Neuronal stem cell (in vitro differentiated cells): ENCODE measurements around the gene CCDC178.

Experiments
- DNase-seq: peaks from one replicate; pipeline ENCODE4 v3.0.0-alpha.2; 2013; ENCODE audit warnings: low spot score
- H2AFZ ChIP-seq: one replicate; pipeline ENCODE4 v1.6.1; 2013; ENCODE audit warnings: mild to moderate bottlenecking, low read length, inconsistent platforms
- H2AK5ac ChIP-seq: 2 replicates; pipeline ENCODE4 v1.6.1; 2013; ENCODE audit warnings: low read depth, mild to moderate bottlenecking, inconsistent platforms, low read length, moderate library complexity, mixed read lengths
- H2BK120ac ChIP-seq: 2 replicates; pipeline ENCODE4 v1.6.1; 2013; ENCODE audit warnings: low read depth, mild to moderate bottlenecking, inconsistent platforms, low read length, moderate library complexity, mixed read lengths
- H2BK12ac ChIP-seq: one replicate; pipeline ENCODE4 v1.6.1; 2013; ENCODE audit warnings: low read length, inconsistent platforms
- H2BK15ac ChIP-seq: 2 replicates; pipeline ENCODE4 v1.6.1; 2013; ENCODE audit warnings: mild to moderate bottlenecking, low read length, inconsistent platforms, mixed read lengths
- H2BK5ac ChIP-seq: one replicate; pipeline ENCODE4 v1.6.1; 2013; ENCODE audit warnings: inconsistent platforms, mild to moderate bottlenecking, low read length, moderate library complexity
- H3K14ac ChIP-seq: one replicate; pipeline ENCODE4 v1.6.1; 2013; ENCODE audit warnings: low read length, inconsistent platforms
- H3K18ac ChIP-seq: 2 replicates; pipeline ENCODE4 v1.6.1; 2013; ENCODE audit warnings: low read length, inconsistent platforms
- H3K23ac ChIP-seq: 2 replicates; pipeline ENCODE4 v1.6.1; 2013; ENCODE audit warnings: low read depth, mild to moderate bottlenecking, mixed read lengths, low read length, inconsistent platforms; ENCODE audit not compliant: poor library complexity
- H3K27ac ChIP-seq: replicated peaks from 3 replicates; pipeline ENCODE4 v1.5.1; 2013; ENCODE audit warnings: low read length, inconsistent platforms
- H3K27me3 ChIP-seq, 3 experiments: 2 replicates each; pipeline ENCODE4 v1.6.1; 2013; ENCODE audit warnings: low read length in 3 of 3, mild to moderate bottlenecking in 2 of 3, inconsistent platforms in 1 of 3, low read depth in 1 of 3, mixed read lengths in 1 of 3, moderate library complexity in 1 of 3; ENCODE audit not compliant: control insufficient read depth in 3 of 3, insufficient read depth in 3 of 3
- H3K36me3 ChIP-seq, 2 donors: replicated peaks in 1 of 2; 2 replicates each; pipeline ENCODE4 v1.6.1; 2013; ENCODE audit warnings: low read length in 2 of 2; ENCODE audit not compliant: control insufficient read depth in 2 of 2, insufficient read depth in 2 of 2
- H3K4ac ChIP-seq: 2 replicates; pipeline ENCODE4 v1.6.1; 2013; ENCODE audit warnings: inconsistent platforms, mild to moderate bottlenecking, low read length, moderate library complexity
- H3K4me1 ChIP-seq, 2 donors: 1 replicate in 1 of 2; 2 replicates in 1 of 2; pipeline ENCODE4 v1.6.1; 2013; ENCODE audit warnings: low read length in 2 of 2, low read depth in 1 of 2; ENCODE audit not compliant: control insufficient read depth in 2 of 2, insufficient read depth in 1 of 2
- H3K4me2 ChIP-seq: one replicate; pipeline ENCODE4 v1.6.1; 2013; ENCODE audit warnings: mild to moderate bottlenecking, low read length, inconsistent platforms; ENCODE audit not compliant: insufficient read depth, poor library complexity, severe bottlenecking
- H3K4me3 ChIP-seq, 2 donors: 2 replicates each; pipeline ENCODE4 v1.5.1; 2013; ENCODE audit warnings: low read length in 2 of 2, mild to moderate bottlenecking in 2 of 2, inconsistent platforms in 1 of 2, moderate library complexity in 1 of 2
- H3K79me1 ChIP-seq: one replicate; pipeline ENCODE4 v1.6.1; 2013; ENCODE audit warnings: low read depth, mild to moderate bottlenecking, inconsistent platforms, low read length, moderate library complexity
- H3K9ac ChIP-seq: one replicate; pipeline ENCODE4 v1.6.1; 2013; ENCODE audit warnings: mild to moderate bottlenecking, low read depth, low read length, inconsistent platforms; ENCODE audit not compliant: poor library complexity
- H3K9me3 ChIP-seq, 2 donors: replicated peaks in 1 of 2; 2 replicates each; pipeline versions ENCODE3 to v1.6.1; 2013; ENCODE audit warnings: low read length in 2 of 2, mild to moderate bottlenecking in 2 of 2, inconsistent platforms in 1 of 2, low read depth in 1 of 2, mixed read lengths in 1 of 2, moderate library complexity in 1 of 2; ENCODE audit not compliant: control insufficient read depth in 2 of 2, insufficient read depth in 1 of 2
- H4K8ac ChIP-seq: one replicate; pipeline ENCODE4 v1.6.1; 2013; ENCODE audit warnings: low read depth, mild to moderate bottlenecking, inconsistent platforms, low read length, moderate library complexity
- H4K91ac ChIP-seq: one replicate; pipeline ENCODE4 v1.6.1; 2013; ENCODE audit warnings: low read length, low read depth, mild to moderate bottlenecking, inconsistent platforms; ENCODE audit not compliant: poor library complexity
- WGBS, 2 donors: extraction: QIAGEN DNeasy Blood & Tissue Kit; methylation state at CpG; one replicate each; pipeline ENCODE4 v1.1.7; 2013; ENCODE audit warnings: missing lambda C conversion rate in 2 of 2, mixed read lengths in 1 of 2; ENCODE audit not compliant: insufficient read length in 2 of 2, insufficient replicate concordance in 1 of 2; ENCODE audit errors: extremely low coverage in 2 of 2; 5-methylcytosine and 5-hydroxymethylcytosine counted together

The CCDC178 gene

DNA sequence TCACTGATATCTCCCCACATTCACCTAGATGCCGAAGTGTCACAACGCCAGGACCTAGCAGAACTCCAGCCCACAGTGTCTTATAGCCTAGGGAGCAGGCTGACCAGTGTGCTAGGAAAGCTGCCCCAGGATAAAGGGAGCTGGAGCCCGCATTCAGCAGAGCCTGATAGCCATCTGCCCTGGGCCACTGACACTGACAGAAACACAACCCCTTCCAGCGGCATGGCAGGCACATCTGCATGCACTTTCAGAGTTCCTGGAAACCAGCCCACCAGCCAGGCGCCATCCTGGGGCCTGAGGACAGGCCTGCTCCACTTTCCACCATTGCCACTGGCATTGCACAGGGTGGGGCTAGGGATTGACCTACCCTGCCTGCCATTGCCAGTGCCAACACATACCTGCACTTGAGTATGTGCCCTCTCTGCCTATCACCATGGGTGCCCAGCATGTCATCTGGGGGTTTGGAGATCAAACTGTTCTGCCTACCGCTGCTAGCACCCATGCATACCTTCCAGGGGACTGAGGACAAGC is 377.6 kb downstream of the CCDC178 start:
- Histone ChIP-seq H3K4me3 (no peak overlapping the region), H3K23ac (no peak overlapping the region), H2BK12ac (no peak overlapping the region), H3K9ac (no peak overlapping the region), H3K4me2 (no peak overlapping the region), H2AK5ac (peak overlapping the region; percentile 56), H3K27me3 (no peaks in the 10 kb centered on the region), H3K18ac (peak overlapping the region; percentile 41), H4K8ac (peak overlapping the region; percentile 0), H2BK120ac (no peak overlapping the region), H3K79me1 (no peaks in the 10 kb centered on the region), H2AFZ (no peak overlapping the region), H2BK15ac (no peak overlapping the region), H3K9me3 (no peaks in the 10 kb centered on the region), H2BK5ac (no peak overlapping the region), H3K4me1 (no peaks in the 10 kb centered on the region), H3K4ac (no peak overlapping the region), H3K36me3 (no peaks in the 10 kb centered on the region), H3K14ac (peak overlapping the region; percentile 47), H3K27ac (no peak overlapping the region), H4K91ac (no peak overlapping the region)
- DNase-seq: no peak
- WGBS, 2 donors: no CpG with 5 or more reads among the region's 6 CpGs

DNA sequence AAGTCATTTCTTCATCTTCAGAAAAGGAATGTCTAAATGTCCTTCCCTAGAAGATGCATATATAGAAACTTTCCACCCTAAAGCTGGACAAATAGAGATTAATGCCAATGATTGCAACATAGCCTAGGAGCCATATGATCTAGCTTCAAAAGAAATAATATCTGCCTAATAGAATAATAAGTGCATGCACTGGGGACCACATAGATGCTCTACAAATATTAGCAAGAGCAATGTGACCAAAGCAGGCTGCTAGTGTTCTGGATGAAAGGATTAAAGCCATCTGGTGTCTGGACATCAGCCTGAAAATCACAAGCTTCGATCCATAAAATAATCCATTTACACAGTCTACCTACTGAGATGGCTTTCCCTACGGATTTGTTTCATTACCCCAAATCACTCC is 387.6 kb downstream of the CCDC178 start:
- no peak overlapping the region for H3K23ac ChIP-seq
- H3K27ac ChIP-seq: no peak overlapping the region
- no peak overlapping the region for H3K18ac ChIP-seq
- DNase-seq: no peak
- no CpG with 5 or more reads among the region's 2 CpGs for WGBS, 2 donors
- H3K79me1 ChIP-seq: no peaks in the 10 kb centered on the region
- H4K8ac ChIP-seq: no peak overlapping the region
- H3K27me3 ChIP-seq: no peaks in the 10 kb centered on the region
- no peak overlapping the region for H4K91ac ChIP-seq
- no peak overlapping the region for H2AK5ac ChIP-seq
- no peaks in the 10 kb centered on the region for H3K4me1 ChIP-seq
- H2BK12ac ChIP-seq: no peak overlapping the region
- no peak overlapping the region for H2BK120ac ChIP-seq
- no peak overlapping the region for H3K4me2 ChIP-seq
- no peak overlapping the region for H3K4me3 ChIP-seq
- no peak overlapping the region for H2BK15ac ChIP-seq
- H3K9ac ChIP-seq: no peak overlapping the region
- no peak overlapping the region for H3K4ac ChIP-seq
- no peak overlapping the region for H2AFZ ChIP-seq
- H3K9me3 ChIP-seq: no peaks in the 10 kb centered on the region
- no peaks in the 10 kb centered on the region for H3K36me3 ChIP-seq
- no peak overlapping the region for H2BK5ac ChIP-seq
- H3K14ac ChIP-seq: no peak overlapping the region

DNA sequence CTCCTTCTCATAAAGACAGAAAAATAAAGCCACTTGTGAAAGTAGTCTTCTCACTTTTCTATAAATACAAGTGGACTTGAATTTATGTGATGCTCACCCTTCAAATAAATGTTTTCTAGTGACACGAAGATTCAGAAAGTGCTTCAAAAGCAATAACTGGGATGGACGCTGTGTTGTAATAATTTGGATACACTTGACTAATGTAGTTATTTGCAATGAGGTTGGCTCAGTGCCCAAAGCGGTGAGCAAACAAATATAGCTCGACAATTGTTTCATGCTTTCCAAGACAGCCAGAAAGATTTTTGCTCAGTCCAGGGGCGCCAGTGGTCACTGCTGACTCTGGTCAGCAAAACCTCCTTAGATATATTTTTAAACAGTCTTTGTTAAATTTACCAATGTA is 389.1 kb downstream of the CCDC178 start:
- H3K27ac ChIP-seq: no peak overlapping the region
- H2BK12ac ChIP-seq: no peak overlapping the region
- no CpG with 5 or more reads among the region's 5 CpGs for WGBS, 2 donors
- no peak overlapping the region for H3K4me3 ChIP-seq
- no peak overlapping the region for H3K23ac ChIP-seq
- no peak overlapping the region for H2BK15ac ChIP-seq
- no peaks in the 10 kb centered on the region for H3K79me1 ChIP-seq
- H4K91ac ChIP-seq: no peak overlapping the region
- H3K14ac ChIP-seq: no peak overlapping the region
- no peak overlapping the region for H3K18ac ChIP-seq
- H3K9ac ChIP-seq: no peak overlapping the region
- H2AFZ ChIP-seq: no peak overlapping the region
- no peak overlapping the region for H3K4ac ChIP-seq
- no peaks in the 10 kb centered on the region for H3K27me3 ChIP-seq
- H2BK120ac ChIP-seq: no peak overlapping the region
- H3K4me2 ChIP-seq: no peak overlapping the region
- H4K8ac ChIP-seq: no peak overlapping the region
- no peaks in the 10 kb centered on the region for H3K9me3 ChIP-seq
- H2BK5ac ChIP-seq: no peak overlapping the region
- H3K4me1 ChIP-seq: no peaks in the 10 kb centered on the region
- no peak for DNase-seq
- no peaks in the 10 kb centered on the region for H3K36me3 ChIP-seq
- no peak overlapping the region for H2AK5ac ChIP-seq

DNA sequence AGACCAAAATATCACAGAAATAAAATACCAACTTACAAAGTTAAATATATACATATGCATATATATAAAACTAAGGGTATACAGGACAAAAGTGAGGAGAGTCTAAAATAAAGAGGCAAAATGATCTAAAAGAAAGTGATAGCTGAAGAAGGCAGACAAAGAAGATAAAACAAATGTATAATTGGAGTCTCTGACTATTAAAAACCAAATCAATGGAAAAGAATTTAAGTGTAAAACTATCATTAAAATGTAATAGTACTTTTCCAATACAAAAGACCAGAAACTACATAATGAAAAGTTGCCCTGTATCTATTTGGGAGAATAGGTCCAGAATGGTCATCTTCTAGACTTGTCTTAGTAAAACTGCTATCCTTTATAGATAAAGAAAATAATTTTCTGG is 400.3 kb downstream of the CCDC178 start:
- Histone ChIP-seq H3K4me2 (no peak overlapping the region), H3K4me1 (no peaks in the 10 kb centered on the region), H4K8ac (no peak overlapping the region), H3K36me3 (no peaks in the 10 kb centered on the region), H4K91ac (no peak overlapping the region), H3K9ac (no peak overlapping the region), H2AFZ (no peak overlapping the region), H3K18ac (no peak overlapping the region), H2BK15ac (no peak overlapping the region), H3K4me3 (no peak overlapping the region), H3K27me3 (no peaks in the 10 kb centered on the region), H3K14ac (no peak overlapping the region), H3K23ac (no peak overlapping the region), H3K9me3 (no peaks in the 10 kb centered on the region), H2BK12ac (no peak overlapping the region), H2BK120ac (no peak overlapping the region), H3K27ac (no peak overlapping the region), H2AK5ac (no peak overlapping the region), H3K4ac (no peak overlapping the region), H3K79me1 (no peaks in the 10 kb centered on the region), H2BK5ac (no peak overlapping the region)
- DNase-seq: no peak
